ENCODE measurements around the gene ST8SIA1. TPM values are rescaled to one million over a fixed set of nuclear protein-coding genes. Genes with fewer than 3 reads are reported as not detected.

ST8SIA1 gene
- total and polyA plus RNA-seq, 2 of the 8 experiments (the other 6 are each of a cell fraction or from before 2014, with no cell fraction given), result 1.9 to 4.4 TPM

- H2AFZ ChIP-seq (ENCODE audit: low read length), result no peak overlapping the region
- H2BK20ac ChIP-seq (ENCODE audit: low read length), result no peak overlapping the region
- FAIRE-seq, result no peak
- H4K20me1 ChIP-seq (replicated peaks in 1 of 2; ENCODE audit: control insufficient read depth in 1 of 2, insufficient read depth in 2 of 2, low read length in 2 of 2), result no peaks in the 10 kb centered on the region
- no peak overlapping the region for H2BK120ac ChIP-seq (replicated peaks; ENCODE audit: low read depth, low read length)
- H3K27me3 ChIP-seq (replicated peaks in 1 of 4; ENCODE audit: control insufficient read depth in 3 of 4, extremely low read depth in 1 of 4, insufficient read depth in 3 of 4, low read length in 3 of 4), result no peaks in the 10 kb centered on the region
- 100% methylated on average over 1 of the region's 1 CpG; no CpG with 5 or more reads in 1 of the 2 experiments for WGBS, 2 experiments (ENCODE audit: extremely low coverage in 1 of 2, insufficient coverage in 1 of 2, insufficient read length in 1 of 2, insufficient replicate concordance in 2 of 2, low coverage in 1 of 2, low lambda C conversion rate in 2 of 2, missing lambda C conversion rate in 1 of 2)
- CTCF ChIA-PET (ENCODE audit: partially characterized antibody), result interaction anchor here (1.0 to 1.4 kb wide), 2 partner anchors 27 to 83 kb away, joined by 3 to 4 read pairs; no protein-coding TSS in a partner anchor
- H4K8ac ChIP-seq (ENCODE audit: extremely low read depth, insufficient read depth, low read length), result no peak overlapping the region
- no peak overlapping the region for H2AK5ac ChIP-seq (ENCODE audit: low read depth, low read length)
- H3K56ac ChIP-seq (replicated peaks; ENCODE audit: insufficient read length, low read depth, low read length), result no peak overlapping the region
- H3K9ac ChIP-seq (replicated peaks in 1 of 4; ENCODE audit: extremely low read depth in 1 of 4, low read depth in 3 of 4, low read length in 3 of 4), result no peak overlapping the region
- no peak overlapping the region for H3K4me2 ChIP-seq (ENCODE audit: insufficient read depth in 1 of 2, low read depth in 2 of 2, low read length in 2 of 2)
- no peaks in the 10 kb centered on the region for H3K23me2 ChIP-seq (ENCODE audit: low read depth, low read length)
- H3K79me1 ChIP-seq (ENCODE audit: low read depth, low read length), result no peaks in the 10 kb centered on the region
- H3K18ac ChIP-seq (ENCODE audit: extremely low read depth, low read length), result no peak overlapping the region
- H3K27ac ChIP-seq (ENCODE audit: low read depth, low read length), result no peak overlapping the region
- H4K5ac ChIP-seq (ENCODE audit: insufficient read length, low read depth, low read length), result no peak overlapping the region
- no peaks in the 10 kb centered on the region for H3K9me3 ChIP-seq (ENCODE audit: insufficient read depth in 2 of 2, low read depth in 1 of 2, low read length in 1 of 2)
- POLR2A ChIA-PET (ENCODE audit: partially characterized antibody), result no interaction called here
- H4K91ac ChIP-seq (replicated peaks; ENCODE audit: insufficient read length, low read length), result no peak overlapping the region
- H2BK15ac ChIP-seq (ENCODE audit: low read length), result no peak overlapping the region
- DNase-seq (ENCODE audit: low read depth in 1 of 2, low spot score in 2 of 2), result no peak
- H3K79me2 ChIP-seq (ENCODE audit: control insufficient read depth in 1 of 2, insufficient read depth in 2 of 2, low read length in 2 of 2), result no peaks in the 10 kb centered on the region
- no peak overlapping the region for H3K23ac ChIP-seq (ENCODE audit: insufficient read length)
- H3K4me3 ChIP-seq (ENCODE audit: extremely low read depth in 1 of 4, insufficient read depth in 2 of 4, low read depth in 3 of 4, low read length in 4 of 4), result no peak overlapping the region
- no peak overlapping the region for H2BK12ac ChIP-seq (ENCODE audit: low read depth, low read length)
- H3K4ac ChIP-seq (replicated peaks; ENCODE audit: insufficient read length, low read depth, low read length), result no peak overlapping the region
- no peak overlapping the region for H3K14ac ChIP-seq (ENCODE audit: insufficient read length)
- no peaks in the 10 kb centered on the region for H3K4me1 ChIP-seq (replicated peaks in 1 of 4; ENCODE audit: control insufficient read depth in 3 of 4, insufficient read depth in 4 of 4, low read length in 3 of 4)
- H3K36me3 ChIP-seq (ENCODE audit: control insufficient read depth in 2 of 4, insufficient read depth in 4 of 4, low read length in 3 of 4), result no peaks in the 10 kb centered on the region
- no peak overlapping the region for H2BK5ac ChIP-seq (ENCODE audit: low read depth, low read length)
- TF ChIP-seq POLR2AphosphoS5 (IDR thresholded peaks at IDR 0.05; ENCODE audit: low read depth, low read length), result no peak
- TF ChIP-seq SP2 (IDR thresholded peaks at IDR 0.05; ENCODE audit: low read length), result no peak
- TF ChIP-seq JUND (IDR thresholded peaks at IDR 0.05; ENCODE audit: low read length), result no peak
- no peak for TF ChIP-seq TBP (IDR thresholded peaks at IDR 0.05; ENCODE audit: low read depth, low read length)
- TF ChIP-seq CREB1 (IDR thresholded peaks at IDR 0.05), result no peak
- no peak for TF ChIP-seq POLR2A (IDR thresholded peaks at IDR 0.05; ENCODE audit: control extremely low read depth in 1 of 2, low read depth in 2 of 2, low read length in 2 of 2)
- no peak for TF ChIP-seq RFX5 (IDR thresholded peaks at IDR 0.05; ENCODE audit: borderline replicate concordance, low read depth, low read length)
- TF ChIP-seq EP300 (IDR thresholded peaks at IDR 0.05; ENCODE audit: borderline replicate concordance in 1 of 2, low read depth in 2 of 2, low read length in 2 of 2), result no peak
- no peak for TF ChIP-seq EZH2 (IDR thresholded peaks at IDR 0.05; ENCODE audit: low read depth, low read length, severe bottlenecking)
- no peak for TF ChIP-seq RAD21 (IDR thresholded peaks at IDR 0.05 in 1 of 2, conservative IDR thresholded peaks at IDR 0.05 in 1 of 2; ENCODE audit: low read depth in 2 of 2, low read length in 2 of 2)
- TF ChIP-seq GTF2F1 (IDR thresholded peaks at IDR 0.05; ENCODE audit: borderline replicate concordance, low read depth, low read length), result no peak
- no peak for TF ChIP-seq KDM5A (IDR thresholded peaks at IDR 0.05; ENCODE audit: low read length)
- TF ChIP-seq, protein P1, sequence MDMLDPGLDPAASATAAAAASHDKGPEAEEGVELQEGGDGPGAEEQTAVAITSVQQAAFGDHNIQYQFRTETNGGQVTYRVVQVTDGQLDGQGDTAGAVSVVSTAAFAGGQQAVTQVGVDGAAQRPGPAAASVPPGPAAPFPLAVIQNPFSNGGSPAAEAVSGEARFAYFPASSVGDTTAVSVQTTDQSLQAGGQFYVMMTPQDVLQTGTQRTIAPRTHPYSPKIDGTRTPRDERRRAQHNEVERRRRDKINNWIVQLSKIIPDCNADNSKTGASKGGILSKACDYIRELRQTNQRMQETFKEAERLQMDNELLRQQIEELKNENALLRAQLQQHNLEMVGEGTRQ (IDR thresholded peaks at IDR 0.05; ENCODE audit: low read length), result no peak
- TF ChIP-seq HDAC6 (IDR thresholded peaks at IDR 0.05; ENCODE audit: low read depth, low read length), result no peak
These were observed 130.1 kb downstream of the ST8SIA1 start for GRCh38 chr12:22204391-22204790.
